Stimulated activated CD8-positive, alpha-beta memory T cell treated with anti-CD3 and anti-CD28 coated beads, Interleukin-2, amount 100 ng/mL, for 48 hours (primary cell): ENCODE data around the gene BOLA3.
A peak's percentile ranks its signal among the peaks of the same experiment; 100 is the strongest.
"Not testable (repeated sequence)": the region's sequence is repeated elsewhere in the genome, so short reads cannot be mapped to it uniquely, and the experiment has no call there.

ENCODE experiments used
- DNase-seq, 2 donors: peaks; one replicate each; pipeline ENCODE4 v3.0.0-alpha.2; 2020; ENCODE audit warnings: low read depth in 2 of 2

Gene BOLA3, protein sequence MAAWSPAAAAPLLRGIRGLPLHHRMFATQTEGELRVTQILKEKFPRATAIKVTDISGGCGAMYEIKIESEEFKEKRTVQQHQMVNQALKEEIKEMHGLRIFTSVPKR

GRCh38 chr2:74147727-74148456 lies at the start of gene BOLA3:
BOLA3 (minus strand) TSS chr2:74147912; CDS start chr2:74147874, 38 bp downstream.
- peak; percentile 86 to 91 for DNase-seq

GRCh38 chr2:74197049-74197448 lies 49.3 kb upstream of the BOLA3 start:
- no peak for DNase-seq

DNA sequence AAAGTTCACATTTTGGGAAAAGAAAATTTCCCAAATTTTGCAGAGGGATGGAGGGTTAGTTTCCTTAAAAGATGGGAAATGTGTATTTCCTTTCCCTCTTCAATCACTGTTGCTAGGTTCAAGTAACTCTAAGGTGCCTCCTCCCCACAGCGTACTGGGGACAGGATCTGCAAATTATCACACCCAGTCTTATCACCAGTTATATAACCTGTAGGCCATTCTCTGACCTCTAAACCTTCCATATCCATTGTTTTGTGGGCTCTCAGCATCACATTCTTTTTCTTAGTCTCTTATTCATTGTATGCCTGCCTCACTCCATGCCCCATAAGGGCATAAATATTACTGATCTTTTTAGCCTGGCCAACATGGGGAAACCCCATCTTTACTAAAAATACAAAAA lies 47.1 kb upstream of the BOLA3 start:
- DNase-seq: no peak

DNA sequence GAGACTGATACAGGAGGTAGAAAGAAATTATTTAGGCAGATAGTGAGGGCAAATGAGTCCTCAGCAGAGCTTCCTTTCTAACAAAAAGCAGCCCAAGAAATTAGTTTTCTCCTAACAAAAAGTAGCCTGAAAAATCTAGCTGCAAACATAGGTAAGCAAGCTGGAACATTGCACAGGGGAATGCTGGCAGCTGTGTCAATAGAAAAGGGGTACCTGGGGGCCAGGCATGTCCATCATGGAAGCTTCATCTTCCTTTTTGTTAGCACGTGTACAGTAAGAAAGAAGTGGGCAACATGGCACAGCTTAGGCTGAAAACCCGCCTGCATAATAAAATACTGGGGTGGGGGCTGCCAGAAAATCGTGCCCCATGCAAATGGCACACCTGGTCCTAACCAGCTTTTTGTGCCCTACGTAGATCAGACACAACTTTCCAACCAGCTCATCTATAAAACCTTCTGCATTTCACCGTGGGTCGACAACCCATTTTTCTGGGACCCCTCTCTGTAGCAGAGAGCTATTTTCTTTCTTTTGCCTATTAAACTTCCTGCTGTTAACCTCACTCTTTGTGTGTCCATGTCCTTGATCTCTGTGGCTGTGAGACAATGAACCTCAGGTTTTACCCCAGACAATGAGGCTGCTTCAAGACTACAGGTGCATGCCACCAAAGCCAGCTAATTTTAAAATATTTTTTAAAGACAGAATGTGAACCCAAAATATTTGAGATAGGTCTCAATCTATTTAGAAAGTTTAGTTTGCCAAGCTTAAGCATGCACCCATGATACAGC lies 44.1 kb upstream of the BOLA3 start:
- DNase-seq: no peak

DNA sequence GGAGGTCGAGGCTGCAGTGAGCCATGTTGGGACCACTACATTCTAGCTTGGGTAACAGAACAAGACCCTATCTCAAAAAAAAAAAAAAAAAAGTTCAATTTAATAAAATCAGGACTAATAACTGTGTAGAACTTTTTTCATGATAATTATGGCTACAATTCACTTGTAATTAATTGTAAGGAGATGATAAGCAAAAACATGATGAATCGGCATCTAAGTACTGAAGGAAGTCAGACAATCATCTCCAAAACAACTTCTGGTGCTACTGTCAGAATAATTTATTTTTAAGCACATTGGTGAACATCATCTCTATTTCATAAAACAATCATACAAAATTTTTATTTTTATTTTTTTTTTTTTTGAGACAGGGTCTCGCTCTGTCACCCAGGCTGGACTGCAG lies 41.0 kb upstream of the BOLA3 start:
- no peak for DNase-seq

DNA sequence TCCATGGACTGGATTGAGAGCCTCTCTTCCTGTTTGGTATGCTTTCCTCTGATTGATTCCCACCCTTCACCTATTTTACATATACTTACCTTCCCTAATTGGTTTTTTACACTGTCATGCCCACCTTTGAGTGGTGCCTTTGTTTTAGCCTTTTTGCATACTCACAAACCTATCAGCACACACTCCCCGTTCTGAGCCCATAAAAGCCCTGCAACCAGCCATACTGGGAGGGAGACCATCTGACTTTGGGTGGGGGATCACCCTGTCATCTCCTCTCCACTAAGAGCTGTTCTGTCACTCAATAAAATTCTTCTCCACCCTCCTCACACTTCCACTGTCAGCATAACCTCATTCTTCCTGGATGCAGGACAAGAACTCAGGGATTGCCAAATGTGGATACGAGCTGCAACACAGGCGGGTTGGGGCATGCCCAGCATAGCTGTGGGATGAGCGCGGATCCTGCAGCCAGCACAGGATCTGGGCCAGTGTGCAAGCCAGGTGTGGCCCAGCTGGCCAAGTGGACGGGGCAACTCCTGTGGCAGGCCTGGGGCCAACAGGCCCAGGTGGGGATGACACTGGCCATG lies 40.4 kb upstream of the BOLA3 start:
- DNase-seq: no peak

GRCh38 chr2:74186706-74187105 lies 39.0 kb upstream of the BOLA3 start:
- DNase-seq: not testable (repeated sequence)

DNA sequence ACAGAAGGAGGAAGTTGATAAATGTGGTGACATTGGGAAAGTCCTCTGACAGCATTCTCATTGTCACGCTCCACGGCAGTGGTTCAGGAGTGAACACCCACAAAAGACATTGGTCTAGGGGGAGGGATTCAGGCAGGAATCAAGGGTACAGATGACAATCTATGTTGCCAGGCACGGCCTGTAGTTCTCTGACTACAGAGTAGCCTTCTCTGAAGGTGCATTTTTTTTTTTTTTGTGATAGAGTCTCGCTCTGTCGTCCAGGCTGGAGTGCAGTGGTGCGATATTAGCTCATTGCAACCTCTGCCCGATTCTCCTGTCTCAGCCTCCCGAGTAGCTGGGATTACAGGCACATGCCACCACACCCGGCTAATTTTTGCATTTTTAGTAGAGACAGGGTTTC lies 38.3 kb upstream of the BOLA3 start:
- DNase-seq: no peak

- no peak for DNase-seq
Measured at GRCh38 chr2:74183878-74184277, 36.2 kb upstream of the BOLA3 start.

GRCh38 chr2:74181739-74182138 lies 34.0 kb upstream of the BOLA3 start:
- DNase-seq: no peak

GRCh38 chr2:74179063-74179865 lies 31.6 kb upstream of the BOLA3 start:
- no peak for DNase-seq

DNA sequence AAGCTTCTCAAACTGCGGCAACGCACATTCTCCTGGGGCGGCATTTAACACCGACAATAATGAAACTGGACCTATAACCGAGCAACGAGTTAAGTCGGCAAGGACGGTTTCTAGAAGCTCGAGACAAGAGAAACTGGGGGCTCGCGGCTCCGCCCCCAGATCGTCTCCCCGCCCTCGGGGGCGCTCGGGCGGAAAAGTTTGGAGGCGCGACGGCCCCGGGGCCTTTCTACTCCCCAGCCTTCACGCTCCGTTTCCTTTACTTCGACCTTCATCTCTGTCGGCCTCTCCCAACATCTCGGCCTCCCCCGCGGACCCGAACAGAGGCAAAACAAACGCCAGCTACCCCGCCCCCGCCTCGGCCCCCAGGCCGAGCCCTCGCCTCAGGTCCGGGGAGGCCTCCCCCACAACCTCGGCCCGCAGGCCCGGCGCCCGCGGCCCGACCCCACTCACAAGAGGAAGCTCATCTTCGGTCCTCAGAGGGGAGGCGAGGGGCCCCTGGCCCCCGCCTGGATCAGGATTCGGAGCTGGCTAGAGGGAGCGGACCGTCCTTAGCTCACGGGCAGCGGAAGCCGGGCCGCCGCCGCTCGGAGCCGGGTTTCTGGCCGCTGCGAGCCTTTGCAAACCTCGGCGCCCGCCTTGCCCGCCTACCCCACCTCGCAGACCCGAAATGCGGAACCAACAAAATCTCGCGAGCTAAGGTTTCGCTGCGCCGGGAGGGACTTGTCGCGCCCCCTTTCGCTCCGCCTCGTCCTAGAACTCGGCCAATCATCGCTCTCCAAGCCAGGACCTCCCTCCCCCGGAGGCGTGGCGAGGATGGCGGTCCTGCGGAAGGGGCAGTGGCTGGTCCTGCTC lies 30.7 kb upstream of the BOLA3 start, which contains the start of gene MOB1A:
MOB1A (minus strand) TSS at position 669 of the 852 bp plus-strand sequence; CDS start at position 464, 205 bp downstream.
- peak; percentile 96 to 97 for DNase-seq

DNA sequence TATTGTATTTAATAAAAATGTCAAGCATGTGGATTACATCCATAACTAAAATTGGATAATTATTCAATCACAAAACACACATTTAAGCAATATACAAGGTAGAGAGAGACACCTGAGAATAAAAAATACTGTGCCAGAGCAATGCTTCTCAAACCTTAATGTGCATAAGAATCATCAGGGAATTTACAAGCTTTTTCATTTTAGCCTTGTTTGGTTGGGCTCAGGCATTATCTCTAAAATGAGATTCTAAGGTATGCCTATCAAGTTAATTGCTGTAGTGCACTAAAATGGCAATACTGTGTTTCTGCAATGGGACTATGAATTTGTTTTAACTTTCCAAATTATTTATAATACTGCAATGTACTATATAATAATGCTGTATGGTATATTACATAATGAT lies 30.0 kb upstream of the BOLA3 start:
- DNase-seq: no peak

DNA sequence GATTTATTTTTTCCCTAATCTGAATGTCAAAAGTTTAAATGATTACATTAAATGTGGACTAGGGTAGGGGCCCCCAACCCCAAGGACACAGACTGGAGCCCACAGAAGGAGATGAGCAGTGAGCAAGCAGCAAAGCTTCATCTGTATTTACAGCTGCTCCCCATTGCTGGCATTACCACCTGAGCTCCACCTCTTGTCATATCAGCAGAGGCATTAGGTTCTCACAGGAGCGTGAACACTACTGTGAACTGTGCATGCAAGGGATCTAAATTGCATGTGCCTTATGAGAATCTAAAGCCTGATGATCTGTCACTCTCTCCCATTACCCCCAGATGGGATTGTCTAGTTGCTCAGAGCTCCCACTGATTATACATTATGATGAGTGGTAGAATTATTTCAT lies 27.2 kb upstream of the BOLA3 start:
- no peak for DNase-seq

DNA sequence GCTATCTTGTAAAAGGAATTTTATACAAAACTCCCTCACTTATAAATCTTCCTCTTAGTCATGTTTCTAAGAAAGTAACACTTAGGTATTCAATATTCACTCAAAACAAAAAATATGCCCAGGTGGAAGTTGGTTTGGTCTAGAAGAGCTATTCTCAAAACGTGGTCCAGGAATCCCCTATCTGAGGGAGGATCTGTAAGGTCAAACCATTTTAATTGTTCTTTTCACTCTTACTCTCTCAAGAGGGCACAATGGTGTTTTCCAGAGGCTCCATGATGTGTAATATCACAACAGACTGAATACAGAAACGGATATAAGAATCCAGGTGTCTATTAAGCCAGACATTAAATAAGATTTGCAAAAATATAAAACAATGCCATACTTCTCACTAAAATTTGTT lies 21.0 kb upstream of the BOLA3 start:
- DNase-seq: no peak

- no peak for DNase-seq
Measured at GRCh38 chr2:74164761-74165160, 17.0 kb upstream of the BOLA3 start.

- no peak for DNase-seq
Measured at GRCh38 chr2:74162951-74163350, 15.2 kb upstream of the BOLA3 start.

DNA sequence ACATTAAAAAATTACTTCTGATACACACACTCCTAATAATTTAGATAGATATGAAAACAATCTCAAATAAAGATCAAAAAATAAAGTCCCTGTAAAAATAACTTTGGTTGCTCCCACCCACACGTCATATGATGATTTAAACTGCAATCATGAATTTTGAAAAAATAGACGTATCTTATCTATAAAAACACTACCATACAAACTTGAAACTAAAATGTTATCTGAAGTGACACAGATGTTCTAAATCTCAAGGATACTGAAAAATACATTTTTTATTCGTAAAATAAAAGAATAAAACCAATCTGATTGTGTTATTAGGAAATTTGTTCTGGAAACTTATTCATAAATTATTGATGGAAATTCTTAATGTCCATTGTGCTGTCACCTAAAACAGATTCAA lies 8.1 kb upstream of the BOLA3 start:
- DNase-seq: no peak

GRCh38 chr2:74152954-74153353 lies 5.2 kb upstream of the BOLA3 start:
- no peak for DNase-seq

DNA sequence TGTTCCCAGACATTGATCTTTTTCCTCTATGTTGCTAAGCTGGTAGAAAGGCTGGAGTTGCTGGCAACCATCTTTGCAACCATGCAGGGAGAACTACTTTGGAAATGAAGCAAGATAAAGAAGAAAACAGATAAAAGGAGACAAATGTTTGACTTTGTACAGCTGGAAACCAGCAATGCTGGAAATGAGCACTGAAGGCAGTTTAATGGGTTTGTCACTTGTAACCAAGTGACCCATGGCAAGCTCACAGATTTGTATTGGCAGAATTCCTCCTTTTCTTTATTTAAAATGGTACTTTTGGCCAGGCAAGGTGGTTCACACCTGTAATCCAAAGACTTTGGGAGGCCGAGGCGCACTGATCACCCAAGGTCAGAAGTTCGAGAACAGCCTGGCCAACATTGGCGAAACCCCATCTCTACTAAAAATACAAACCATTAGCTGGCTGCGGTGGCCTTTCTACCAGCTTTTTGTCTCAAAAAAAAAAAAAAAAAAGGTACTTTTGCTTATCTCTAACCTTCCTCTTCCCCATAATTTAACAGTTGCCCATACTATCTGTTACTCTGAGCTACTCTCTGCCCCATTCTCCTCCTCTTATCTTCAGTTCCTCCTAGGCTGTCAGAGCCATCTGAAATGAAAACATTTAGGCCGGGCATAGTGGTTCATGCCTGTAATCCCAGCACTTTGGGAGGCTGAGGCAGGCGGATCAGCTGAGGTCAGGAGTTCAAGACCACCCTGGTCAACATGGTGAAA lies 2.0 kb upstream of the BOLA3 start:
- DNase-seq: no peak
